ENCODE data around the gene NAPA.

- no peak for TF ChIP-seq EZH2 (IDR thresholded peaks at IDR 0.05; ENCODE audit: low read length, missing control alignments)
- TF ChIP-seq, protein P1, sequence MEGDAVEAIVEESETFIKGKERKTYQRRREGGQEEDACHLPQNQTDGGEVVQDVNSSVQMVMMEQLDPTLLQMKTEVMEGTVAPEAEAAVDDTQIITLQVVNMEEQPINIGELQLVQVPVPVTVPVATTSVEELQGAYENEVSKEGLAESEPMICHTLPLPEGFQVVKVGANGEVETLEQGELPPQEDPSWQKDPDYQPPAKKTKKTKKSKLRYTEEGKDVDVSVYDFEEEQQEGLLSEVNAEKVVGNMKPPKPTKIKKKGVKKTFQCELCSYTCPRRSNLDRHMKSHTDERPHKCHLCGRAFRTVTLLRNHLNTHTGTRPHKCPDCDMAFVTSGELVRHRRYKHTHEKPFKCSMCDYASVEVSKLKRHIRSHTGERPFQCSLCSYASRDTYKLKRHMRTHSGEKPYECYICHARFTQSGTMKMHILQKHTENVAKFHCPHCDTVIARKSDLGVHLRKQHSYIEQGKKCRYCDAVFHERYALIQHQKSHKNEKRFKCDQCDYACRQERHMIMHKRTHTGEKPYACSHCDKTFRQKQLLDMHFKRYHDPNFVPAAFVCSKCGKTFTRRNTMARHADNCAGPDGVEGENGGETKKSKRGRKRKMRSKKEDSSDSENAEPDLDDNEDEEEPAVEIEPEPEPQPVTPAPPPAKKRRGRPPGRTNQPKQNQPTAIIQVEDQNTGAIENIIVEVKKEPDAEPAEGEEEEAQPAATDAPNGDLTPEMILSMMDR (conservative IDR thresholded peaks at IDR 0.05 in 1 of 2, IDR thresholded peaks at IDR 0.05 in 1 of 2; ENCODE audit: low read depth in 1 of 2, low read length in 2 of 2), result peak; percentile 41 to 60
Measured at GRCh38 chr19:47540748-47541147, 25.9 kb upstream of the NAPA start.
